ENCODE measurements around the gene LIAS.

The LIAS gene

GRCh38 chr4:39470402-39470801 lies 11.5 kb downstream of the LIAS start:
- no peaks in the 10 kb centered on the region for H3K9me3 ChIP-seq (ENCODE audit: insufficient read depth, low read length)
- H3K4me2 ChIP-seq (ENCODE audit: low read depth, low read length, poor library complexity, severe bottlenecking), result no peak overlapping the region
- 0 out of 2 replicates have a peak, but pooled peaks cover 10% of the 10 kb centered on the region for H3K36me3 ChIP-seq (ENCODE audit: low read length)
- no peak overlapping the region for H2AFZ ChIP-seq (ENCODE audit: low read depth, low read length, severe bottlenecking)
- no peak overlapping the region for H3K9ac ChIP-seq (ENCODE audit: low read length)
- no peaks in the 10 kb centered on the region for H4K20me1 ChIP-seq (ENCODE audit: low read depth, low read length)
- H3K27ac ChIP-seq (ENCODE audit: low read depth, low read length), result no peak overlapping the region
- TF ChIP-seq, protein P1, sequence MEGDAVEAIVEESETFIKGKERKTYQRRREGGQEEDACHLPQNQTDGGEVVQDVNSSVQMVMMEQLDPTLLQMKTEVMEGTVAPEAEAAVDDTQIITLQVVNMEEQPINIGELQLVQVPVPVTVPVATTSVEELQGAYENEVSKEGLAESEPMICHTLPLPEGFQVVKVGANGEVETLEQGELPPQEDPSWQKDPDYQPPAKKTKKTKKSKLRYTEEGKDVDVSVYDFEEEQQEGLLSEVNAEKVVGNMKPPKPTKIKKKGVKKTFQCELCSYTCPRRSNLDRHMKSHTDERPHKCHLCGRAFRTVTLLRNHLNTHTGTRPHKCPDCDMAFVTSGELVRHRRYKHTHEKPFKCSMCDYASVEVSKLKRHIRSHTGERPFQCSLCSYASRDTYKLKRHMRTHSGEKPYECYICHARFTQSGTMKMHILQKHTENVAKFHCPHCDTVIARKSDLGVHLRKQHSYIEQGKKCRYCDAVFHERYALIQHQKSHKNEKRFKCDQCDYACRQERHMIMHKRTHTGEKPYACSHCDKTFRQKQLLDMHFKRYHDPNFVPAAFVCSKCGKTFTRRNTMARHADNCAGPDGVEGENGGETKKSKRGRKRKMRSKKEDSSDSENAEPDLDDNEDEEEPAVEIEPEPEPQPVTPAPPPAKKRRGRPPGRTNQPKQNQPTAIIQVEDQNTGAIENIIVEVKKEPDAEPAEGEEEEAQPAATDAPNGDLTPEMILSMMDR (IDR thresholded peaks at IDR 0.05; ENCODE audit: insufficient read depth, low read length, poor library complexity, severe bottlenecking), result no peak
- TF ChIP-seq EZH2phosphoT487 (conservative IDR thresholded peaks at IDR 0.05; ENCODE audit: low read length), result no peak
- H3K79me2 ChIP-seq (ENCODE audit: insufficient read depth, low read length), result no peaks in the 10 kb centered on the region
- no peaks in the 10 kb centered on the region for H3K9me2 ChIP-seq (replicated peaks; ENCODE audit: insufficient read depth, low read length)
- H3K4me3 ChIP-seq (ENCODE audit: insufficient read depth, low read length, poor library complexity, severe bottlenecking), result no peak overlapping the region
- H3K27me3 ChIP-seq (ENCODE audit: low read length), result no peaks in the 10 kb centered on the region
- peaks cover 8% of the 10 kb centered on the region for H3F3A ChIP-seq (ENCODE audit: insufficient read depth)

DNA sequence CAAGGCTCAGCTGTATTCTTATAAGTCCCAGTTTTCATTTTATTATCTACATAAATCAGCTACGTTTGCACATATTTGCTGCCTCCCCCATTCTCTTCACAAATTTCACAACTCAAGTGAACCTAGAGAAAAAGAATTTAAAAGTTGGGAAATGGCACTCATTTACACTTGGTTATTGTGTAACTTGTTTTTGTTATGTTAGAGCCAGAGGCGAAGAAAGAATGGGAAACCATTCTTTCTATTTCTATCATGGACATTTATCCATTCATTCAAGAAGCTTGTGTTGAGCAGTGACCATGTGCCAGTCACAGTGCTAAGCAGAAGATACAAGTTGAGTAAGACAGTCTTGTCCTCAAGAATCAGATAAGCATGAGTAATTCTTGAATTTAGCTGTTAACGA lies 13.5 kb downstream of the LIAS start:
- Histone ChIP-seq H3K9ac (ENCODE audit: low read length) (no peak overlapping the region), H3K79me2 (ENCODE audit: insufficient read depth, low read length) (no peaks in the 10 kb centered on the region), H3K4me2 (ENCODE audit: low read depth, low read length, poor library complexity, severe bottlenecking) (no peak overlapping the region), H3K9me2 (replicated peaks; ENCODE audit: insufficient read depth, low read length) (no peaks in the 10 kb centered on the region), H2AFZ (ENCODE audit: low read depth, low read length, severe bottlenecking) (no peak overlapping the region), H3K4me3 (ENCODE audit: insufficient read depth, low read length, poor library complexity, severe bottlenecking) (no peak overlapping the region), H3K27ac (ENCODE audit: low read depth, low read length) (no peak overlapping the region), H3K27me3 (ENCODE audit: low read length) (no peaks in the 10 kb centered on the region), H3K36me3 (ENCODE audit: low read length) (0 out of 2 replicates have a peak, but pooled peaks cover 7% of the 10 kb centered on the region), H4K20me1 (ENCODE audit: low read depth, low read length) (no peaks in the 10 kb centered on the region), H3F3A (ENCODE audit: insufficient read depth) (peaks cover 8% of the 10 kb centered on the region), H3K9me3 (ENCODE audit: insufficient read depth, low read length) (no peaks in the 10 kb centered on the region)
- TF ChIP-seq, protein P1 (IDR thresholded peaks at IDR 0.05; ENCODE audit: insufficient read depth, low read length, poor library complexity, severe bottlenecking), result no peak
- TF ChIP-seq EZH2phosphoT487 (conservative IDR thresholded peaks at IDR 0.05; ENCODE audit: low read length), result no peak

DNA sequence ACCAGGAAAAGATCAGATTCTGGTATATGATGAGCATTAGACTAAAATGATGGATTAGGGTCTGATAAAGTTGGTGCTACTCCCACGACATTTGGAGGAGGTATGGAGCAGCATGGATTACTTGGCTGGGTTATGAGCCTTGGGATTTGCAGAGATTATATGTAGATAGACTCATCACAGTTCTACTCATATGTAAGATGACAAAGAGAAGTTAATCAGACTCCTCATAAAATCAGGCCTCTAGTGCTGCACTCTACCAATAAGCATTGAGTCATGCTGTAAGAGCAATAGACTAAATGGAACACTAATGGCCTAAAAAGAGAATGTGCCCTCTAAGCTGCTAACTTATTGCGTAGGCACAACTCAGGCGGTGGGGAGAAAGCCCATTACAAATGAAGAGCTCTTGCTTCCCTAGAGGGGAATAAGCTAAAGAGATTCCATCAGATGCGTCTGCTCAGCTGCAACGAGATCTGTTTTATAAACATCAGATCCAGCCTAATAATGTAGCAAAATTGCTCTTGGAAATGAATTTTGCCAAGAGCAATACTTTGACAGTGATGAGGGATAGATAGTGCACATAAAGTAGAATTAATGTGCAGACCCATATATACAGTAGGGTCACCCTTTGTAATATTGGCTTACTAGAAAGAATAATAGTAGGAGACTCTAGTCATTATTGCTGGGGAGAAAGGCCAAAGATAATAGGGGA lies 17.5 kb downstream of the LIAS start:
- H3K79me2 ChIP-seq (ENCODE audit: insufficient read depth, low read length), result no peaks in the 10 kb centered on the region
- no peak overlapping the region for H2AFZ ChIP-seq (ENCODE audit: low read depth, low read length, severe bottlenecking)
- no peaks in the 10 kb centered on the region for H3K9me2 ChIP-seq (replicated peaks; ENCODE audit: insufficient read depth, low read length)
- no peak overlapping the region for H3K27ac ChIP-seq (ENCODE audit: low read depth, low read length)
- TF ChIP-seq, protein P1 (IDR thresholded peaks at IDR 0.05; ENCODE audit: insufficient read depth, low read length, poor library complexity, severe bottlenecking), result no peak
- TF ChIP-seq EZH2phosphoT487 (conservative IDR thresholded peaks at IDR 0.05; ENCODE audit: low read length), result no peak
- H3K9me3 ChIP-seq (ENCODE audit: insufficient read depth, low read length), result no peaks in the 10 kb centered on the region
- no peaks in the 10 kb centered on the region for H3F3A ChIP-seq (ENCODE audit: insufficient read depth)
- 0 out of 2 replicates have a peak, but pooled peaks cover 5% of the 10 kb centered on the region for H3K36me3 ChIP-seq (ENCODE audit: low read length)
- no peak overlapping the region for H3K9ac ChIP-seq (ENCODE audit: low read length)
- H3K27me3 ChIP-seq (ENCODE audit: low read length), result no peaks in the 10 kb centered on the region
- no peaks in the 10 kb centered on the region for H4K20me1 ChIP-seq (ENCODE audit: low read depth, low read length)
- H3K4me2 ChIP-seq (ENCODE audit: low read depth, low read length, poor library complexity, severe bottlenecking), result no peak overlapping the region
- no peak overlapping the region for H3K4me3 ChIP-seq (ENCODE audit: insufficient read depth, low read length, poor library complexity, severe bottlenecking)
